T-helper 2 cell (primary cell): ENCODE results near the gene CDK13.

Source experiments
- DNase-seq, 5 experiments: peaks; one replicate each; pipeline versions ENCODE4 v3.0.0 to v3.0.0-alpha.2; 2012 to 2022

The CDK13 gene

DNA sequence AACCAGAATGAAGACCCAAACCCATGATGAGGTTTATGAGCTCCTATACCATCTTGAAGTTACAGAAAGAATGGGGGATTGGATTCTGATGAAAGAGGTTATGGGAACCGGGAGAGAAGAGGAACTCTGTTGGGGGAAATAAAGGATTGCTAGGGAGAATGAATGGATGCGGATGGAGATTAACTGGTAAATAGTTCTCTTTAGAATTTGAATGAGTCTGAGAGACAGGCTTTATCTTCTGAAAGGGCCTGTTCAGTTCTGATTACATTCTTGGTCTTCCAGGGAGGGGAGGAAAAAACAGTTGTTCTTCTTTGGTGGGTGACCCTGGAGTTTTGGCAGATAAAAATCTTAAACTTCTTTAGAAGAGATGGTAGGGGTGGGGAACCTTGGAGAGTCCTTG lies 198.6 kb downstream of the CDK13 start:
- DNase-seq = no peak
